ENCODE results near the gene CYB561. TPM values are rescaled to one million over a fixed set of nuclear protein-coding genes. Genes with fewer than 3 reads are reported as not detected.

Gene CYB561
- total and polyA plus RNA-seq, 2 experiments from 2014 or later = 13.7 to 30.9 TPM

DNA sequence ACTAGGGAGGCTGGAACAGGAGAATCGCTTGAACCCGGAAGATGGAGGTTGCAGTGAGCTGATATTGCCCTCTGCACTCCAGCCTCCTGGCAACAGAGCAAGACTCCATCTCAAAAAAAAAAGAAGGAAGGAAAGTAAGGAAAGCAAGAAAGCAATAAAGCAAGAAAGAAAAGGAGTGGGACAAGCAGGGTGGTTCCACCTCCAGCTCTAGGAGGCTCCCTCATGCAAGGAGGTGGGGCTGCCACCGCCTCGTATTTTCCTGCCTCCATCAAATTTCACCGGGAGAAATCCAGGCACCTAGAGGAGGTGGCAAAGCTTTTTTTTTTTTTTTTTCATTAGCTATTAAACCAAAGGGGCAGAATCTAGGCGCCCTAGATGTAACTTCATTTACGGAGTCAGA is 1.0 kb downstream of the CYB561 start:
- no peaks in the 10 kb centered on the region for H3K9me3 Mint-ChIP-seq
- no peak for DNase-seq (ENCODE audit: low spot score)
- H3K4me2 ChIP-seq = peak overlapping the region; percentile 86
- H3K9me2 ChIP-seq (ENCODE audit: insufficient read depth) = no peaks in the 10 kb centered on the region
- peak overlapping the region; percentile 64 for H3K4me3 Mint-ChIP-seq
- H3K36me3 ChIP-seq (ENCODE audit: insufficient read depth) = no peaks in the 10 kb centered on the region
- peak overlapping the region; percentile 71 for H3K4me3 ChIP-seq
- H3K79me2 ChIP-seq (replicated peaks; ENCODE audit: insufficient read depth) = peaks cover 12% of the 10 kb centered on the region
- H3K27ac Mint-ChIP-seq = no peak overlapping the region
- H3K27ac ChIP-seq (ENCODE audit: low read depth) = no peak overlapping the region
- peaks cover 42% of the 10 kb centered on the region for H3K4me1 Mint-ChIP-seq
- peaks cover 6% of the 10 kb centered on the region for H3K27me3 ChIP-seq (ENCODE audit: insufficient read depth)
- no peaks in the 10 kb centered on the region for H3K36me3 Mint-ChIP-seq (ENCODE audit: low read depth)
- peaks cover 18% of the 10 kb centered on the region for H3K27me3 Mint-ChIP-seq (ENCODE audit: insufficient read depth, low read depth, poor library complexity)
- no peak for ATAC-seq
- H3K4me1 ChIP-seq (ENCODE audit: insufficient read depth) = peaks cover 23% of the 10 kb centered on the region
- no peaks in the 10 kb centered on the region for H4K20me1 ChIP-seq (replicated peaks; ENCODE audit: insufficient read depth)
- 0 out of 2 replicates have a peak, but pooled peaks cover 4% of the 10 kb centered on the region for H3F3A ChIP-seq (replicated peaks; ENCODE audit: low read depth)
- no peak overlapping the region for H2AFZ ChIP-seq
- no peak for TF ChIP-seq JUNB (IDR thresholded peaks at IDR 0.05; ENCODE audit: unreplicated experiment)
- TF ChIP-seq CREB1 (CRISPR knock-in tag; IDR thresholded peaks at IDR 0.05; ENCODE audit: low read depth) = no peak
- TF ChIP-seq POLR2AphosphoS5 (IDR thresholded peaks at IDR 0.05; ENCODE audit: low read depth) = no peak
- TF ChIP-seq REST (IDR thresholded peaks at IDR 0.05; ENCODE audit: unreplicated experiment) = no peak
- TF ChIP-seq, protein P1, sequence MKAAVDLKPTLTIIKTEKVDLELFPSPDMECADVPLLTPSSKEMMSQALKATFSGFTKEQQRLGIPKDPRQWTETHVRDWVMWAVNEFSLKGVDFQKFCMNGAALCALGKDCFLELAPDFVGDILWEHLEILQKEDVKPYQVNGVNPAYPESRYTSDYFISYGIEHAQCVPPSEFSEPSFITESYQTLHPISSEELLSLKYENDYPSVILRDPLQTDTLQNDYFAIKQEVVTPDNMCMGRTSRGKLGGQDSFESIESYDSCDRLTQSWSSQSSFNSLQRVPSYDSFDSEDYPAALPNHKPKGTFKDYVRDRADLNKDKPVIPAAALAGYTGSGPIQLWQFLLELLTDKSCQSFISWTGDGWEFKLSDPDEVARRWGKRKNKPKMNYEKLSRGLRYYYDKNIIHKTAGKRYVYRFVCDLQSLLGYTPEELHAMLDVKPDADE (IDR thresholded peaks at IDR 0.05) = no peak
- no peak for TF ChIP-seq EZH2phosphoT487 (IDR thresholded peaks at IDR 0.05; ENCODE audit: unreplicated experiment)
- no peak for TF ChIP-seq ZNF331 (CRISPR knock-in tag; IDR thresholded peaks at IDR 0.05; ENCODE audit: low read depth)
- TF ChIP-seq EZH2 (IDR thresholded peaks at IDR 0.05; ENCODE audit: low read depth, unreplicated experiment) = no peak

GRCh38 chr17:63444457-63444856 is 1.6 kb downstream of the CYB561 start:
- H3K9me2 ChIP-seq (ENCODE audit: insufficient read depth) = no peaks in the 10 kb centered on the region
- H3K27me3 ChIP-seq (ENCODE audit: insufficient read depth) = peaks cover 6% of the 10 kb centered on the region
- Mint-ChIP-seq H3K36me3 (ENCODE audit: low read depth) (no peaks in the 10 kb centered on the region), H3K4me1 (peaks cover 44% of the 10 kb centered on the region), H3K4me3 (peak overlapping the region; percentile 64; the same call in 2 of the 3 replicates), H3K27me3 (ENCODE audit: insufficient read depth, low read depth, poor library complexity) (peaks cover 18% of the 10 kb centered on the region), H3K9me3 (no peaks in the 10 kb centered on the region), H3K27ac (no peak overlapping the region)
- H3K4me1 ChIP-seq (ENCODE audit: insufficient read depth) = peaks cover 23% of the 10 kb centered on the region
- H2AFZ ChIP-seq = no peak overlapping the region
- TF ChIP-seq EZH2 (IDR thresholded peaks at IDR 0.05; ENCODE audit: low read depth, unreplicated experiment) (no peak), POLR2AphosphoS5 (IDR thresholded peaks at IDR 0.05; ENCODE audit: low read depth) (no peak), REST (IDR thresholded peaks at IDR 0.05; ENCODE audit: unreplicated experiment) (no peak), ZNF114 (CRISPR knock-in tag; IDR thresholded peaks at IDR 0.05) (no peak), ZNF331 (CRISPR knock-in tag; IDR thresholded peaks at IDR 0.05; ENCODE audit: low read depth) (no peak), NANOG (IDR thresholded peaks at IDR 0.05; ENCODE audit: borderline replicate concordance) (no peak), CREB1 (CRISPR knock-in tag; IDR thresholded peaks at IDR 0.05; ENCODE audit: low read depth) (no peak)
- TF ChIP-seq, protein P1 (IDR thresholded peaks at IDR 0.05) = no peak
- no peaks in the 10 kb centered on the region for H3K36me3 ChIP-seq (ENCODE audit: insufficient read depth)
- H3K4me2 ChIP-seq = no peak overlapping the region; the same call in 1 of the 2 replicates
- H3K27ac ChIP-seq (ENCODE audit: low read depth) = no peak overlapping the region
- H3K79me2 ChIP-seq (replicated peaks; ENCODE audit: insufficient read depth) = peaks cover 12% of the 10 kb centered on the region
- ATAC-seq (no peak), DNase-seq (ENCODE audit: low spot score) (no peak)
- no peak overlapping the region for H3K4me3 ChIP-seq
- H3F3A ChIP-seq (replicated peaks; ENCODE audit: low read depth) = 0 out of 2 replicates have a peak, but pooled peaks cover 4% of the 10 kb centered on the region
- no peaks in the 10 kb centered on the region for H4K20me1 ChIP-seq (replicated peaks; ENCODE audit: insufficient read depth)

Data from GM23338 (cell line).